Parathyroid adenoma (tissue), 2 donors: Measurements from ENCODE around the gene CLEC3B.

ENCODE experiments used
- H2AFZ ChIP-seq: fragments of 300-600 bp; sonication (generic); one replicate; pipeline ENCODE4 v1.7.0; 2017; ENCODE audit warnings: antibody characterized with exemption, mild to moderate bottlenecking
- H3K27ac ChIP-seq: fragments of 300-600 bp; sonication (generic); one replicate; pipeline ENCODE4 v1.7.0; 2017
- H3K27me3 ChIP-seq: fragments of 300-600 bp; sonication (generic); one replicate; pipeline ENCODE4 v1.7.0; 2017; ENCODE audit warnings: low read length; ENCODE audit not compliant: control insufficient read depth, insufficient read depth
- H3K36me3 ChIP-seq: fragments of 300-600 bp; sonication (generic); one replicate; pipeline ENCODE4 v1.7.0; 2017; ENCODE audit warnings: low read length; ENCODE audit not compliant: control insufficient read depth, insufficient read depth
- H3K4me1 ChIP-seq: fragments of 300-600 bp; sonication (generic); one replicate; pipeline ENCODE4 v1.7.0; 2017; ENCODE audit warnings: control low read depth
- H3K4me2 ChIP-seq: fragments of 300-600 bp; sonication (generic); one replicate; pipeline ENCODE4 v1.7.0; 2017; ENCODE audit warnings: low read length
- H3K4me3 ChIP-seq: fragments of 300-600 bp; sonication (generic); one replicate; pipeline ENCODE4 v1.7.0; 2017; ENCODE audit warnings: low read depth, low read length
- H3K79me2 ChIP-seq: fragments of 300-600 bp; sonication (generic); one replicate; pipeline ENCODE4 v1.7.0; 2017; ENCODE audit warnings: control low read depth
- H3K9ac ChIP-seq: fragments of 300-600 bp; sonication (generic); one replicate; pipeline ENCODE4 v1.7.0; 2017; ENCODE audit warnings: mild to moderate bottlenecking
- H3K9me3 ChIP-seq: fragments of 300-600 bp; sonication (generic); one replicate; pipeline ENCODE4 v1.7.0; 2017; ENCODE audit warnings: low read length; ENCODE audit not compliant: control insufficient read depth
- CTCF ChIP-seq: fragments of 300-600 bp; sonication (generic); IDR thresholded peaks from one replicate; pipeline ENCODE4 v1.7.0; 2017; ENCODE audit warnings: antibody characterized with exemption, mild to moderate bottlenecking
- donor health status: primary hyperparathyroidism.

CLEC3B gene

GRCh38 chr3:45016916-45017315 lies 9.2 kb upstream of the CLEC3B start:
- H3K4me3 ChIP-seq = no peak overlapping the region
- H3K79me2 ChIP-seq = no peaks in the 10 kb centered on the region
- H2AFZ ChIP-seq = no peak overlapping the region
- no peaks in the 10 kb centered on the region for H3K36me3 ChIP-seq
- H3K27ac ChIP-seq = no peak overlapping the region
- no peaks in the 10 kb centered on the region for H3K27me3 ChIP-seq
- no peak overlapping the region for H3K4me2 ChIP-seq
- TF ChIP-seq CTCF = no peak
- H3K9me3 ChIP-seq = no peaks in the 10 kb centered on the region
- H3K9ac ChIP-seq = no peak overlapping the region
- H3K4me1 ChIP-seq = peaks cover 25% of the 10 kb centered on the region

GRCh38 chr3:45017821-45018220 lies 8.3 kb upstream of the CLEC3B start:
- Histone ChIP-seq H3K4me1 (peaks cover 16% of the 10 kb centered on the region), H2AFZ (no peak overlapping the region), H3K9me3 (no peaks in the 10 kb centered on the region), H3K36me3 (no peaks in the 10 kb centered on the region), H3K79me2 (no peaks in the 10 kb centered on the region), H3K27ac (no peak overlapping the region), H3K4me2 (no peak overlapping the region), H3K27me3 (no peaks in the 10 kb centered on the region), H3K9ac (no peak overlapping the region), H3K4me3 (no peak overlapping the region)
- TF ChIP-seq CTCF = no peak

GRCh38 chr3:45020534-45020933 lies 5.6 kb upstream of the CLEC3B start:
- no peak overlapping the region for H3K9ac ChIP-seq
- H3K27ac ChIP-seq = no peak overlapping the region

GRCh38 chr3:45021524-45022297 lies 4.4 kb upstream of the CLEC3B start:
- no peaks in the 10 kb centered on the region for H3K36me3 ChIP-seq
- TF ChIP-seq CTCF = no peak
- no peak overlapping the region for H3K4me3 ChIP-seq
- H3K9ac ChIP-seq = no peak overlapping the region
- H3K79me2 ChIP-seq = no peaks in the 10 kb centered on the region
- H3K4me1 ChIP-seq = peaks cover 13% of the 10 kb centered on the region
- no peaks in the 10 kb centered on the region for H3K27me3 ChIP-seq
- no peaks in the 10 kb centered on the region for H3K9me3 ChIP-seq
- no peak overlapping the region for H3K27ac ChIP-seq
- H2AFZ ChIP-seq = no peak overlapping the region
- no peak overlapping the region for H3K4me2 ChIP-seq

More at GRCh38 chr3:45020534-45020933, 5.6 kb upstream of the CLEC3B start:
- TF ChIP-seq CTCF = no peak
- no peaks in the 10 kb centered on the region for H3K36me3 ChIP-seq
- peaks cover 7% of the 10 kb centered on the region for H3K4me1 ChIP-seq
- H3K9me3 ChIP-seq = no peaks in the 10 kb centered on the region
- no peak overlapping the region for H3K4me3 ChIP-seq
- no peaks in the 10 kb centered on the region for H3K79me2 ChIP-seq
- no peak overlapping the region for H2AFZ ChIP-seq
- no peak overlapping the region for H3K4me2 ChIP-seq
- H3K27me3 ChIP-seq = no peaks in the 10 kb centered on the region

- no peaks in the 10 kb centered on the region for H3K9me3 ChIP-seq
- no peak overlapping the region for H2AFZ ChIP-seq
- no peaks in the 10 kb centered on the region for H3K79me2 ChIP-seq
- H3K36me3 ChIP-seq = no peaks in the 10 kb centered on the region
- H3K27me3 ChIP-seq = no peaks in the 10 kb centered on the region
- TF ChIP-seq CTCF = no peak
- H3K27ac ChIP-seq = no peak overlapping the region
- peaks cover 13% of the 10 kb centered on the region for H3K4me1 ChIP-seq
- no peak overlapping the region for H3K4me2 ChIP-seq
- no peak overlapping the region for H3K9ac ChIP-seq
- no peak overlapping the region for H3K4me3 ChIP-seq
These were observed 2.4 kb upstream of the CLEC3B start for GRCh38 chr3:45023675-45024074.
